MCF 10A (cell line): ENCODE measurements around the gene PRSS56. TPM values are rescaled to one million over a fixed set of nuclear protein-coding genes. Genes with fewer than 3 reads are reported as not detected.

Experiments
- BruUV-seq: library from RNA; stranded (reverse); fragments of 400-500 nt; replicated peaks from 2 replicates; lab custom pipeline; 2021; lab: Mats Ljungman, UMichigan
- CTCF ChIA-PET: fragments of 300-600 bp; sonication (Branson Sonifier 250); formaldehyde crosslinking; extraction: SDS; loops from one replicate; lab custom pipeline; 2021; ENCODE audit warnings: antibody characterized with exemption, inconsistent platforms; lab: Yijun Ruan, JAX
- POLR2A ChIA-PET: fragments of 300-600, 350-650 bp; sonication (Branson Sonifier 250); formaldehyde crosslinking; extraction: SDS; loops from one replicate; lab custom pipeline; 2020; ENCODE audit warnings: antibody characterized with exemption, inconsistent platforms; lab: Yijun Ruan, JAX
- DNase-seq: peaks from one replicate; pipeline ENCODE4 v3.0.0-alpha.2; 2018; ENCODE audit not compliant: unreplicated experiment
- H3K27ac Mint-ChIP-seq: one replicate; pipeline ENCODE4 v1.8.0; 2022; ENCODE audit warnings: mild to moderate bottlenecking, low read depth, mixed read lengths; ENCODE audit not compliant: unreplicated experiment
- H3K27me3 Mint-ChIP-seq: one replicate; pipeline ENCODE4 v1.8.0; 2022; ENCODE audit warnings: mixed read lengths; ENCODE audit not compliant: insufficient read depth, unreplicated experiment
- H3K36me3 Mint-ChIP-seq: one replicate; pipeline ENCODE4 v1.8.0; 2022; ENCODE audit warnings: mild to moderate bottlenecking, moderate library complexity, mixed read lengths; ENCODE audit not compliant: insufficient read depth, unreplicated experiment
- H3K4me1 Mint-ChIP-seq: one replicate; pipeline ENCODE4 v1.8.0; 2022; ENCODE audit warnings: mixed read lengths; ENCODE audit not compliant: insufficient read depth, unreplicated experiment
- H3K4me3 Mint-ChIP-seq: one replicate; pipeline ENCODE4 v1.8.0; 2022; ENCODE audit warnings: mild to moderate bottlenecking, moderate library complexity, mixed read lengths; ENCODE audit not compliant: unreplicated experiment
- H3K9me3 Mint-ChIP-seq: one replicate; pipeline ENCODE4 v1.8.0; 2022; ENCODE audit warnings: mixed read lengths; ENCODE audit not compliant: unreplicated experiment
- CTCF ChIP-seq: fragments of 200-600 bp; IDR thresholded peaks from one replicate; pipeline ENCODE4 v1.8.0; 2022; ENCODE audit warnings: antibody characterized with exemption, mild to moderate bottlenecking; ENCODE audit not compliant: unreplicated experiment
- intact Hi-C: fragments of 100-400 bp; cut with micrococcal nuclease; formaldehyde crosslinking; loops from 2 replicates; pipeline ENCODE4 v1.14.1; 2022
- total RNA-seq: library from RNA; stranded (reverse); gene quantifications from 2 replicates; pipeline ENCODE4 v1.2.3, GENCODE V29; 2022

The PRSS56 gene
- total RNA-seq, 1 experiment from 2014 or later, result not detected

DNA sequence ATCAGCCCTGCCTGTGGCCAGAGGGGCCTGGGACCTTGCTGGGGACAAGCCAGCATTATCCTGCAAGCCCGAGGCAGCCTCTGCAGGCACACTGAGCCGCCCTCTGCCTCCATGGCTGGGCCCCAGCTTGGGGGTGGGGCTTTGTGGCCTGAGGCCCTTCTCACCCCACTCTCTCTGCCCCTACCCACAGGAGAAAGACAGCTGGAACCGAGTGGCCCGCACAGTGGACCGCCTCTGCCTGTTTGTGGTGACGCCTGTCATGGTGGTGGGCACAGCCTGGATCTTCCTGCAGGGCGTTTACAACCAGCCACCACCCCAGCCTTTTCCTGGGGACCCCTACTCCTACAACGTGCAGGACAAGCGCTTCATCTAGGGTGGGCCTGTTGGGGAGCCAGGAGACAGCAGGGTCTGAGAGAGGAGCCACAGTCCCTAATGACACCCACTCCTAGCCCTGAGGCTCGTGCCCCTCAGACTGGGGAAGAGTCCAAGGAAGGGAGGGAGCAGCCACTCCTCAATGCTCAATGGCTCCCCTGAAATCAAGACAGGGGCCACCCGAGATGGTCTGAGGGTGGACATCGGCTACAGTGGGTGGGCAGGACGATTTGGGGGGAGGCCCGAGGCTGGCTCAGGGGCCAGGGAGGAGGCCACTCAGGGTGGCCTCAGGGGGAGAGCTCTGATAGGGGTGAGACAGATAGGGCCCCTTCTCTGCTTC is 14.9 kb downstream of the PRSS56 start:
- POLR2A ChIA-PET, result no interaction called here
- no peak for TF ChIP-seq CTCF
- H3K27ac Mint-ChIP-seq, result no peak overlapping the region
- H3K9me3 Mint-ChIP-seq, result peaks cover 6% of the 10 kb centered on the region
- no TSS peak for BruUV-seq
- intact Hi-C loops, result no loop called here
- DNase-seq, result no peak
- H3K36me3 Mint-ChIP-seq, result no peaks in the 10 kb centered on the region
- H3K4me1 Mint-ChIP-seq, result no peaks in the 10 kb centered on the region
- H3K27me3 Mint-ChIP-seq, result no peaks in the 10 kb centered on the region
- H3K4me3 Mint-ChIP-seq, result no peak overlapping the region
- CTCF ChIA-PET, result interaction anchor here (0.6 to 0.8 kb wide), 2 partner anchors 11 to 633 kb away, joined by 3 to 4 read pairs; no protein-coding TSS in a partner anchor

GRCh38 chr2:232535761-232536530 is 15.8 kb downstream of the PRSS56 start:
- intact Hi-C loops, result no loop called here
- Mint-ChIP-seq H3K4me1 (no peaks in the 10 kb centered on the region), H3K27ac (no peak overlapping the region), H3K27me3 (no peaks in the 10 kb centered on the region), H3K9me3 (peaks cover 6% of the 10 kb centered on the region), H3K4me3 (no peak overlapping the region), H3K36me3 (no peaks in the 10 kb centered on the region)
- TF ChIP-seq CTCF, result no peak
- DNase-seq, result no peak
- ChIA-PET POLR2A (no interaction called here), CTCF (interaction anchor here (0.8 kb wide), 1 partner anchor 633 kb away, joined by 4 read pairs; no protein-coding TSS in a partner anchor)
- BruUV-seq, result no TSS peak

- Mint-ChIP-seq H3K36me3 (peaks cover 4% of the 10 kb centered on the region), H3K9me3 (peaks cover 6% of the 10 kb centered on the region), H3K27me3 (no peaks in the 10 kb centered on the region), H3K27ac (no peak overlapping the region), H3K4me1 (no peaks in the 10 kb centered on the region), H3K4me3 (no peak overlapping the region)
- intact Hi-C loops, result no loop called here
- no peak for TF ChIP-seq CTCF
- CTCF ChIA-PET, result interaction anchor here (0.7 kb wide), 1 partner anchor 188 kb away, joined by 3 read pairs; no protein-coding TSS in a partner anchor
- BruUV-seq, result no TSS peak
- peak; percentile 39 for DNase-seq
- POLR2A ChIA-PET, result interaction anchor here (0.6 kb wide), 1 partner anchor 944 kb away, joined by 3 read pairs; the partner anchor contains the start of gene TEX44
Measured at GRCh38 chr2:232537079-232537478, 16.9 kb downstream of the PRSS56 start.

DNA sequence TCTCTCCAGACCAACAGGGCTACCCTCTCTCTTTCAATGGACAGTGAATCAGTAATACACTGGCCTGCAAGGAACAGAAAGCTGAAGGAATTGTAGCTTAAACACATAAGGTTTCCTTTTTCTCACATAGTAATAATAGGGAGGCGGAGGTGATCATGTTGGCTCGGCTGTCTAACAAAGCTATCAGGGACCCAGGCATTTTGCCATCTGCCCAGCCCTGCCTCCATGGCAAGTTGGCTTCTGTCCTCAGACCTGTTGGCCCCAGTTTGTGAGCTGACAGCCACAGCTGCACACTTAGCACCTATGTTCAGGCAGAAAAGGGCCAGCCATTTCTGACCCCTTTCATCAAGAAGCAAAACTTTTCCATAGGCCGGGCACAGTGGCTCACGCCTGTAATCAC is 17.3 kb downstream of the PRSS56 start:
- ChIA-PET POLR2A (interaction anchor here (0.6 to 2.6 kb wide), 3 partner anchors 13 to 945 kb away, joined by 3 to 6 read pairs (median 3); partner anchors contain the start of genes EIF4E2, TEX44 and TIGD1), CTCF (interaction anchor here (0.5 to 0.8 kb wide), 3 partner anchors 10 to 188 kb away, joined by 3 read pairs; no protein-coding TSS in a partner anchor)
- H3K27me3 Mint-ChIP-seq, result no peaks in the 10 kb centered on the region
- H3K36me3 Mint-ChIP-seq, result peaks cover 6% of the 10 kb centered on the region
- no TSS peak for BruUV-seq
- H3K9me3 Mint-ChIP-seq, result peaks cover 6% of the 10 kb centered on the region
- no peaks in the 10 kb centered on the region for H3K4me1 Mint-ChIP-seq
- intact Hi-C loops, result no loop called here
- DNase-seq, result no peak
- TF ChIP-seq CTCF, result no peak
- H3K4me3 Mint-ChIP-seq, result no peak overlapping the region
- H3K27ac Mint-ChIP-seq, result no peak overlapping the region
